HG03097 (cell line): ENCODE results near the gene UPK3BL1.
"Not testable (repeated sequence)": the region's sequence is repeated elsewhere in the genome, so short reads cannot be mapped to it uniquely, and the experiment has no call there.

Experiments used
- ATAC-seq: cut with Tn5 transposase; IDR thresholded peaks from one replicate; pipeline ENCODE4 v1.9.1; 2021; ENCODE audit not compliant: unreplicated experiment, low FRiP score

Gene UPK3BL1

GRCh38 chr7:102630622-102631021, 12.0 kb downstream of the UPK3BL1 start:
- ATAC-seq: not testable (repeated sequence)

- not testable (repeated sequence) for ATAC-seq
Observed at GRCh38 chr7:102627271-102627904, 15.2 kb downstream of the UPK3BL1 start.

GRCh38 chr7:102618122-102618521, 24.5 kb downstream of the UPK3BL1 start:
- ATAC-seq: not testable (repeated sequence)

GRCh38 chr7:102616507-102617125, 26.0 kb downstream of the UPK3BL1 start, which contains the start of gene RASA4:
Gene RASA4, minus strand, starts transcription at chr7:102616756. Its CDS starts 67 bp downstream, at chr7:102616689.
- peak; percentile 56 for ATAC-seq

GRCh38 chr7:102615930-102616329, 26.7 kb downstream of the UPK3BL1 start:
- not testable (repeated sequence) for ATAC-seq

- peak; percentile 1 for ATAC-seq
Observed at GRCh38 chr7:102614873-102615272, 27.7 kb downstream of the UPK3BL1 start.

- peak; percentile 27 for ATAC-seq
Observed at GRCh38 chr7:102614346-102614697, 28.3 kb downstream of the UPK3BL1 start.

- peak; percentile 39 for ATAC-seq
Observed at GRCh38 chr7:102613575-102614345, 28.8 kb downstream of the UPK3BL1 start.

- not testable (repeated sequence) for ATAC-seq
Observed at GRCh38 chr7:102611675-102612325, 30.8 kb downstream of the UPK3BL1 start.

GRCh38 chr7:102611013-102611674, 31.4 kb downstream of the UPK3BL1 start:
- ATAC-seq: peak; percentile 29

- not testable (repeated sequence) for ATAC-seq
Observed at GRCh38 chr7:102610441-102610840, 32.1 kb downstream of the UPK3BL1 start.

GRCh38 chr7:102609734-102610133, 32.9 kb downstream of the UPK3BL1 start:
- not testable (repeated sequence) for ATAC-seq

GRCh38 chr7:102606848-102607247, 35.7 kb downstream of the UPK3BL1 start:
- not testable (repeated sequence) for ATAC-seq

- ATAC-seq: not testable (repeated sequence)
Observed at GRCh38 chr7:102604431-102605145, 38.0 kb downstream of the UPK3BL1 start.

- ATAC-seq: not testable (repeated sequence)
Observed at GRCh38 chr7:102602317-102602716, 40.3 kb downstream of the UPK3BL1 start.

GRCh38 chr7:102599699-102600098, 42.9 kb downstream of the UPK3BL1 start:
- ATAC-seq: not testable (repeated sequence)

- ATAC-seq: not testable (repeated sequence)
Observed at GRCh38 chr7:102596036-102596435, 46.6 kb downstream of the UPK3BL1 start.

GRCh38 chr7:102593637-102594334, 48.8 kb downstream of the UPK3BL1 start:
- peak; percentile 48 for ATAC-seq

- peak; percentile 37 for ATAC-seq
Observed at GRCh38 chr7:102592477-102593019, 50.0 kb downstream of the UPK3BL1 start.
